Measurements from ENCODE around the gene MAP2K1. TPM values are rescaled to one million over a fixed set of nuclear protein-coding genes. Genes with fewer than 3 reads are reported as not detected.

MAP2K1 gene
- total RNA-seq, 1 donor from 2014 or later = 51.9 TPM

DNA sequence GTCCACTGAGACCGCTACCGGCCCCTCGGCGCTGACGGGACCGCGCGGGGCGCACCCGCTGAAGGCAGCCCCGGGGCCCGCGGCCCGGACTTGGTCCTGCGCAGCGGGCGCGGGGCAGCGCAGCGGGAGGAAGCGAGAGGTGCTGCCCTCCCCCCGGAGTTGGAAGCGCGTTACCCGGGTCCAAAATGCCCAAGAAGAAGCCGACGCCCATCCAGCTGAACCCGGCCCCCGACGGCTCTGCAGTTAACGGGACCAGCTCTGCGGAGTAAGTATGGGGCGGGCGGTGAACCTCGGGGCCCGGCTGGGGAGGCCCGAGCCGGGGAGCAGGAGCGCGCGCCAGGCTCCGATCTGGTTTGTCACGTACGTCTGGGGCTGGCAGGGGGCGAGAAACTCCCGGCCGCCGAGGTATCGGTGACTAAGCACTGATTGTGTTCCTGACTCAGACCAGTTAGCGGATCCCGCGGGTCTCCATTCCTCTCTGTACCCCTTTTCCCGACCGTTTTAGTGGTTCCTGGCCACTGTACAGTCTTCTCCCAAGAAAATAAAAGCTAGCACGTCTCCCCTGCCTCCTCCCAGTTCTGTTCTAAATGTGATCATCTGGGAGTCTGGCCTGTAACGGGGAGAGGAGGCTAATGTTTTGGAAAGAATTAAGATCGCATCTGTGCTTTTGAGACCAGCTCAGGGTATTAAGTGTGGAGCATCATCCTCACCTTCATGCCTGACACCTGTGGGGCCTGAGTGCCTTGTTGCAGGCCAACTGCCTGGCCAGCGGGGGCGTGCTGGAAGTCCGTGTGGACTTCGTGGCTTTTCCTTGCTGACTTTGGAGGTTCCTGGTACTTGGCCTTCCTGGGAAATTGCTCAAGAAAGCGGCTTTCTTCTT is 691 bp downstream of the MAP2K1 start:
- Histone ChIP-seq H3K27me3 (ENCODE audit: control insufficient read depth, insufficient read depth, low read length) (no peaks in the 10 kb centered on the region), H3K4me3 (ENCODE audit: low read depth, low read length) (peak overlapping the region; percentile 70), H3K36me3 (ENCODE audit: control insufficient read depth, insufficient read depth, low read length) (no peaks in the 10 kb centered on the region)
- no peak for DNase-seq (ENCODE audit: low read depth)
- TF ChIP-seq, protein P1, sequence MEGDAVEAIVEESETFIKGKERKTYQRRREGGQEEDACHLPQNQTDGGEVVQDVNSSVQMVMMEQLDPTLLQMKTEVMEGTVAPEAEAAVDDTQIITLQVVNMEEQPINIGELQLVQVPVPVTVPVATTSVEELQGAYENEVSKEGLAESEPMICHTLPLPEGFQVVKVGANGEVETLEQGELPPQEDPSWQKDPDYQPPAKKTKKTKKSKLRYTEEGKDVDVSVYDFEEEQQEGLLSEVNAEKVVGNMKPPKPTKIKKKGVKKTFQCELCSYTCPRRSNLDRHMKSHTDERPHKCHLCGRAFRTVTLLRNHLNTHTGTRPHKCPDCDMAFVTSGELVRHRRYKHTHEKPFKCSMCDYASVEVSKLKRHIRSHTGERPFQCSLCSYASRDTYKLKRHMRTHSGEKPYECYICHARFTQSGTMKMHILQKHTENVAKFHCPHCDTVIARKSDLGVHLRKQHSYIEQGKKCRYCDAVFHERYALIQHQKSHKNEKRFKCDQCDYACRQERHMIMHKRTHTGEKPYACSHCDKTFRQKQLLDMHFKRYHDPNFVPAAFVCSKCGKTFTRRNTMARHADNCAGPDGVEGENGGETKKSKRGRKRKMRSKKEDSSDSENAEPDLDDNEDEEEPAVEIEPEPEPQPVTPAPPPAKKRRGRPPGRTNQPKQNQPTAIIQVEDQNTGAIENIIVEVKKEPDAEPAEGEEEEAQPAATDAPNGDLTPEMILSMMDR (IDR thresholded peaks at IDR 0.05; ENCODE audit: insufficient read depth, low read length, poor library complexity, severe bottlenecking) = peak; percentile 43

DNA sequence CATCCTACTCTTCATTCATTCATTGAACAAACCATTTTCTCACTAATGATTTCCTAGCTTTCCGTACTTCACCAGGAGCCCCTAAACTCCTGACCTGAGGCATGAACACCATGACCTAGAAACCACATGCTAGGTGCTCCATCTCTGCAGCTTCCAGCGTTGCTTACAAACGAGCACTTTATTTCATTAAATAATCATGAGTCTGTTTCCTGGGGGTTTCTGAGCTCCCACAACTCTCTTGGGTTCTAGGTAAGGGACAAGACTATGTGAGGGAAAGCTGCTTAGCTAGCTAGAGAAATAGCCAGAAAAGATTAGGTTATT is 1.3 kb downstream of the MAP2K1 start:
- TF ChIP-seq, protein P1 (IDR thresholded peaks at IDR 0.05; ENCODE audit: insufficient read depth, low read length, poor library complexity, severe bottlenecking) = no peak
- no peak for DNase-seq (ENCODE audit: low read depth)
- no peaks in the 10 kb centered on the region for H3K36me3 ChIP-seq (ENCODE audit: control insufficient read depth, insufficient read depth, low read length)
- H3K27me3 ChIP-seq (ENCODE audit: control insufficient read depth, insufficient read depth, low read length) = no peaks in the 10 kb centered on the region
- H3K4me3 ChIP-seq (ENCODE audit: low read depth, low read length) = peak overlapping the region; percentile 70

DNA sequence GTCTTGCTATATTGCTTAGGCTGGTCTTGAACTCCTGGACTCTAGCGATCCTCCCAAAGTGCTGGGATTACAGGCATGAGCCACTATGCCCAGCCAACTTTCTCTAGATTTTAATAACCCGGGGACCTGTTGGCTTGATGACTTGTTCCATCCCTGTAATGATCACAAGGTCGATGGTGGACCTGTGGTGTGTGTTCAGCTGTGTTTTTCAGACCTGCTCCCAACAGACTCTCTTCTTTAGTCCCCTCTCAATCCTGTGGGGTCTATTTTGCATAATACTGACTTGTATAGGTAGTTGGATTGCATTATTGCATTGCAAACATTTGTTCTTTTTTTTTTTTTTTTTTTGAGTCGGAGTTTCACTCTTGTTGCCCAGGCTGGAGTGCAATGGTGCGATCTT is 1.9 kb downstream of the MAP2K1 start:
- no peak for DNase-seq (ENCODE audit: low read depth)
- TF ChIP-seq, protein P1 (IDR thresholded peaks at IDR 0.05; ENCODE audit: insufficient read depth, low read length, poor library complexity, severe bottlenecking) = no peak
- Histone ChIP-seq H3K36me3 (ENCODE audit: control insufficient read depth, insufficient read depth, low read length) (no peaks in the 10 kb centered on the region), H3K4me3 (ENCODE audit: low read depth, low read length) (no peak overlapping the region), H3K27me3 (ENCODE audit: control insufficient read depth, insufficient read depth, low read length) (no peaks in the 10 kb centered on the region)

DNA sequence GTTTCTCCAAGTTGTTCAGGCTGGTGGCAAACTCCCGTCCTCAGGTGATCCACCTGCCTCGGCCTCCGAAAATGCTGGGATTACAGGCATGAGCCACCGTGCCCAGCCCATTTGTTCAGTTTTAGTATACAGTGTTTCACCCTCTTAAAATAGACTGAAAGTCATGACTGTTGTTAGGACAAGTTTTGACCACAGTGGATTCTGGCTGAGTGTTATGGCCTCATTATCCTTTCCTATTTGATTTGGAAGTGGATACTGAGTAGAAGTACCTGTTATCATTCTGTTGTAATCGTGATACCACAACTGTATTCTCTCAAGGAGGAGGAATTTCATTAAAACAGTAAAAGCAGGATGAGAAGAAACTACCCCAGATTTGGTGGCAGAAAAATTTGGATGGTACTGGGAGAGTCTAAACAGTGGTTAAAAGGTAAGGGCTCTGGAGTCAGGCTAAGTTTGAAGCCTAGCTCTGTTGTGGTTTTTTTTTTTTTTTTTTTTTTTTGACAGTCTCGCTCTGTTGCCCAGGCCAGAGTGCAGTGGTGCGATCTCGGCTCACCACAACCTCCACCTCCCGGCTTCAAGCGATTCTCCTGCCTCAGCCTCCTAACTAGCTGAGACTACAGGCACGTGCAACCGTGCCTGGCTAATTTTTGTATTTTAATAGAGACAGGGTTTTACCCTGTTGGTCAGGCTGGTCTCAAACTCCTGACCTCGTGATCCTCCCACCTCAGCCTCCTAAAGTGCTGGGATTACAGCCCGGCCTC is 2.6 kb downstream of the MAP2K1 start:
- TF ChIP-seq, protein P1 (IDR thresholded peaks at IDR 0.05; ENCODE audit: insufficient read depth, low read length, poor library complexity, severe bottlenecking) = no peak
- H3K4me3 ChIP-seq (ENCODE audit: low read depth, low read length) = no peak overlapping the region
- DNase-seq (ENCODE audit: low read depth) = no peak
- no peaks in the 10 kb centered on the region for H3K27me3 ChIP-seq (ENCODE audit: control insufficient read depth, insufficient read depth, low read length)
- H3K36me3 ChIP-seq (ENCODE audit: control insufficient read depth, insufficient read depth, low read length) = no peaks in the 10 kb centered on the region

- TF ChIP-seq, protein P1 (IDR thresholded peaks at IDR 0.05; ENCODE audit: insufficient read depth, low read length, poor library complexity, severe bottlenecking) = no peak
- H3K27me3 ChIP-seq (ENCODE audit: control insufficient read depth, insufficient read depth, low read length) = no peaks in the 10 kb centered on the region
- no peak for DNase-seq (ENCODE audit: low read depth)
These were observed 3.2 kb downstream of the MAP2K1 start for GRCh38 chr15:66389859-66390381.

More at GRCh38 chr15:66389859-66390381, 3.2 kb downstream of the MAP2K1 start:
- Histone ChIP-seq H3K36me3 (ENCODE audit: control insufficient read depth, insufficient read depth, low read length) (no peaks in the 10 kb centered on the region), H3K4me3 (ENCODE audit: low read depth, low read length) (no peak overlapping the region)

Measured in kidney epithelial cell (primary cell).